Neural progenitor cell (in vitro differentiated cells): ENCODE data around the gene MTX3.

Source experiments
- CTCF ChIP-seq: fragments of 200-600 bp; sonication (generic); IDR thresholded peaks from 2 replicates; pipeline ENCODE4 v1.5.1; 2017; ENCODE audit warnings: antibody characterized with exemption, mild to moderate bottlenecking
- EZH2 ChIP-seq: fragments of 200-600 bp; sonication (generic); IDR thresholded peaks from 2 replicates; pipeline ENCODE4 v1.6.1; 2017; ENCODE audit warnings: antibody characterized with exemption, mild to moderate bottlenecking, moderate library complexity
- EZH2phosphoT487 ChIP-seq: fragments of 200-600 bp; sonication (generic); IDR thresholded peaks from 2 replicates; pipeline ENCODE4 v1.6.1; 2017; ENCODE audit warnings: antibody characterized with exemption

GRCh38 chr5:79999722-80000121 is 8.7 kb upstream of the MTX3 start:
- no peak for TF ChIP-seq CTCF
- TF ChIP-seq EZH2 = no peak
- TF ChIP-seq EZH2phosphoT487 = no peak
